GM12875 (cell line): Measurements from ENCODE around the gene LHX2.

ENCODE experiments used
- H3K4me3 ChIP-seq: one replicate; pipeline ENCODE4 v1.5.1; 2011; ENCODE audit warnings: low read depth, low read length, control low read depth
- TF ChIP-seq, protein P1 (sequence below): IDR thresholded peaks from 2 replicates; pipeline ENCODE4 v1.5.1; 2011; ENCODE audit warnings: low read depth, mild to moderate bottlenecking, control low read depth, inconsistent platforms, low read length, moderate library complexity, borderline replicate concordance; ENCODE audit not compliant: insufficient read depth

The LHX2 gene, protein sequence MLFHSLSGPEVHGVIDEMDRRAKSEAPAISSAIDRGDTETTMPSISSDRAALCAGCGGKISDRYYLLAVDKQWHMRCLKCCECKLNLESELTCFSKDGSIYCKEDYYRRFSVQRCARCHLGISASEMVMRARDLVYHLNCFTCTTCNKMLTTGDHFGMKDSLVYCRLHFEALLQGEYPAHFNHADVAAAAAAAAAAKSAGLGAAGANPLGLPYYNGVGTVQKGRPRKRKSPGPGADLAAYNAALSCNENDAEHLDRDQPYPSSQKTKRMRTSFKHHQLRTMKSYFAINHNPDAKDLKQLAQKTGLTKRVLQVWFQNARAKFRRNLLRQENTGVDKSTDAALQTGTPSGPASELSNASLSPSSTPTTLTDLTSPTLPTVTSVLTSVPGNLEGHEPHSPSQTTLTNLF

GRCh38 chr9:124011460-124012301, at the start of gene LHX2:
Gene LHX2 (plus strand): TSS chr9:124011768. CDS start chr9:124012349, 581 bp downstream.
- TF ChIP-seq, protein P1, sequence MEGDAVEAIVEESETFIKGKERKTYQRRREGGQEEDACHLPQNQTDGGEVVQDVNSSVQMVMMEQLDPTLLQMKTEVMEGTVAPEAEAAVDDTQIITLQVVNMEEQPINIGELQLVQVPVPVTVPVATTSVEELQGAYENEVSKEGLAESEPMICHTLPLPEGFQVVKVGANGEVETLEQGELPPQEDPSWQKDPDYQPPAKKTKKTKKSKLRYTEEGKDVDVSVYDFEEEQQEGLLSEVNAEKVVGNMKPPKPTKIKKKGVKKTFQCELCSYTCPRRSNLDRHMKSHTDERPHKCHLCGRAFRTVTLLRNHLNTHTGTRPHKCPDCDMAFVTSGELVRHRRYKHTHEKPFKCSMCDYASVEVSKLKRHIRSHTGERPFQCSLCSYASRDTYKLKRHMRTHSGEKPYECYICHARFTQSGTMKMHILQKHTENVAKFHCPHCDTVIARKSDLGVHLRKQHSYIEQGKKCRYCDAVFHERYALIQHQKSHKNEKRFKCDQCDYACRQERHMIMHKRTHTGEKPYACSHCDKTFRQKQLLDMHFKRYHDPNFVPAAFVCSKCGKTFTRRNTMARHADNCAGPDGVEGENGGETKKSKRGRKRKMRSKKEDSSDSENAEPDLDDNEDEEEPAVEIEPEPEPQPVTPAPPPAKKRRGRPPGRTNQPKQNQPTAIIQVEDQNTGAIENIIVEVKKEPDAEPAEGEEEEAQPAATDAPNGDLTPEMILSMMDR = peak; percentile 21; the same call in 1 of the 2 replicates
- peak within 1 kb of the TSS; percentile 37 for H3K4me3 ChIP-seq

GRCh38 chr9:123964761-123965160, 46.8 kb upstream of the LHX2 start:
- H3K4me3 ChIP-seq = no peak overlapping the region
- TF ChIP-seq, protein P1 = no peak

DNA sequence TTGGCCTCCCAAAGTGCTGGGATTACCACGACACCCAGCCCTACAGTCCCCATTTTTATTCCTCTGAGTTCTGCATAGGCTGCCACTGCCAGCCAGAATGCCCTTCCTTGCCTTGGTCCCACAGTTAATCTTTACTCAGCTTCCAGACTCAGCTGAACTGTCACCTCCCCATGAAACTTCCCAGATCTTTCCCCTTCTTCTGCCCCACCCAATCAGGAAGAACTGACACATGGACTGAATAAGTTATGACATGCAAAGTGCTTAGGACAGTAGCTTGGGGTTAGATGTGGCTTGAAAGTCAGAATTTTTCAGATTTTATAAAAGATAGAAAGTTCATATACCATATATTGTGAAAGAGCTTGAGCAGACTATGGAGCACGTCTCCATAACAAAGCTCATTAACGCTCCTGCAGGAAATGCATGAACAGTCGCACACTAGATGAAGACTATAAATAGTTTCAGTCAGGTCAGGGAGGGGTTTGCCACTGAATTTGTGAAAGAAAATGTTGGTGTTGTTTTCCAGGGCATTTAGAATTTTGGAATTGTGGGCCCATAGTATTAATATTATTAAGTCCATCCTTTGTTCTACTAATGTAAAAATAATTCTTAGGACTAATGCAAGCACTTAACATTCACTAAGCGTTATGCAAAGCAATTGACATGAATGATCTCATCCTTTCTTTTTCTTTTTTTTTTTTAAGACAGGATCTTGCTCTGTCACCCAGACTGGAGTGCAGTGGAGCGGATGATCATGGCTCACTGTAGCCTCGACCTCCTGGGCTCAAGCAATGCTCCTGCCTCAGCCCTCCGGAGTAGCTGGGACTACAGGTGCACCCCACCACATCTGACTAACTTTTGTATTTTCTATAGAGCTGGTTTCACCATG, 45.5 kb upstream of the LHX2 start:
- TF ChIP-seq, protein P1 = no peak
- no peak overlapping the region for H3K4me3 ChIP-seq

- TF ChIP-seq, protein P1 = no peak
- no peak overlapping the region for H3K4me3 ChIP-seq
These were observed 44.2 kb upstream of the LHX2 start for GRCh38 chr9:123967323-123967722.

DNA sequence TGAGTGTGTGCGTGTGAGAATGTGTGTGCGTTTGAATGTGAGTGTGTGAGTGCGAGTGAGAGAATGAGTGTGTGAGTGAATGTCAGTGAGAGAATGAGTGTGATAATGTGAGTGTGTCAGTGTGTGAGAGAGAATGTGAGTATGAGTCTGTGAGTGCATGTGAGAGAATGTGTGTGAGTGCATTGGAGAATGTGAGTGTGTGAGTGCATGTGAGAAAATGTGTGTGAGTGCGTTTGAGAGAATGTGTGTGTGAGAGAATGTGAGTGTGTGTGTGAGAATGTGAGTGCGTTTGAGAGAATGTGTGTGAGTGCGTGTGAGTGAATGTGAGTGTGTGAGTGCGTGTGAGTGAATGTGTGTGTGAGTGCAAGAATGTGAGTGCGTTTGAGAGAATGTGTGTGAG, 39.0 kb upstream of the LHX2 start:
- TF ChIP-seq, protein P1 = no peak
- H3K4me3 ChIP-seq = no peak overlapping the region

DNA sequence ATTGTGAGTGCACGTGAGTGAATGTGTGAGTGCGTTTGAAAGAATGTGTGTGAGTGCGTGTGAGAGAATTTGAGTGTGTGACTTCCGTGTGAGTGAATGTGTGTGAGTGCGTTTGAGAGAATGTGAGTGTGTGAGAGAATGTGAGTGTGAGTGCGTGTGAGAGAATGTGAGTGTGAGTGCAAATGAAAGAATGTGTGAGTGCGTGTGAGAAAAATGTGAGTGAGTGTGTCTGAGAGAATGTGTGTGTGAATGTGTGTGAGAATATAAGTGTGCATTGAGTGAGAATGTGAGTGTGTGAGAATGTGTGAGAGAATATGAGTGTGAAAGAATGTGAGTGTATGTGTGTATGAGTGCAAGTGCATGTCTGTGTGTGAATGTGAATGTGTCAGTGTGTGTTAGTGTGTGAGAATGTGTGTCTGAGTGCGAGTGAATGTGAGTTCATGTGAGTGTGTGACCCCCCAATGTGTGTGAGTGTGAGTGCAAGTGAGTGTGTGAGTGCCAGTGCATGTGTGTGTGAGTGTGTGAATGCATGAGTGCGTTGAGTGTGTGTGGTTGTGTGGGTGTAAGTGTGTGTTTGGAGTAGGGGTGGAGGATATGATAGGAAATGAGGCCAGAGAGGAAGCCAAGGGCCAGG, 37.9 kb upstream of the LHX2 start:
- TF ChIP-seq, protein P1 = no peak
- H3K4me3 ChIP-seq = no peak overlapping the region
